Hepatocyte (in vitro differentiated cells): ENCODE measurements around the gene ARHGAP6.

Source experiments
- EZH2 ChIP-seq: fragments of 200-600 bp; sonication (generic); IDR thresholded peaks from 2 replicates; pipeline ENCODE4 v1.6.1; 2016; ENCODE audit warnings: antibody characterized with exemption, mild to moderate bottlenecking, borderline replicate concordance
- EZH2phosphoT487 ChIP-seq: fragments of 200-600 bp; sonication (generic); IDR thresholded peaks from one replicate; pipeline ENCODE4 v1.6.1; 2018; ENCODE audit warnings: antibody characterized with exemption, mild to moderate bottlenecking, low read depth, moderate library complexity; ENCODE audit not compliant: unreplicated experiment, severe bottlenecking
- TF ChIP-seq, protein P1 (sequence below): fragments of 200-600 bp; sonication (generic); IDR thresholded peaks from 2 replicates; pipeline ENCODE4 v1.5.1; 2016; ENCODE audit warnings: antibody characterized with exemption, mild to moderate bottlenecking; ENCODE audit not compliant: poor library complexity

DNA sequence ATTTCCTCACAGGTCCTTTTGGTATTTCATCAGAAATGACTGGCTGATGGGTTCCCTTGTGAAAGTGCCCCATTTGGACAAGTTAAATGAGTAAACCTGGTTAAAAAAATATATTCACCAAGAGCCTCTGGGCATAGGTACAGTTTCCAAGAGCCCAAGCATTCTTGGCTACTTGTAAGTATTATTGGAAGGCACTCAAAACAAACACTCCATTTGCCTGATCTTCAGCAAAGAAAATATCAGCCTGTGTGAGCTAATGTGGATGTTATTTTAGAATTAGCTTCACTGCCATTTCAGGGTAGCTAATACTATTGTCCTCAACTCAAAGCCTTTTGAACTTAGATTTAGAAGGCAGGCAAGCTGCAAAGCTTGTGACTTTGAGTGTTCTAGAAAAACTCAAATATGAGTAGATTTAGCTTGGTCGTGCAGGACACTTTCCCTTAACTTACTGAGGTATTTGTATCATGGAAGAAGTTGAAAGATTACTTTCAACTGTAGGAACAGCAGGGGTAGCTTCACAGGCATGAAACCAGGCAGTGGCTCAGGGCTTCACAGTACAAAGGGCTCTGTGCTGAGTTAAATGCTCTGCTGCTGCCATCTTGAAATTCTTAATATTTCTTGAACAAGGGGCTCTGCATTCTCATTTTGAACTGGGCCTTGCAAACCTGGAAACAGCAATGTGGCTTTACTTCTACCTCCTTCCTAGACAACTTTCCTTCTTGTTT, 195.3 kb downstream of the ARHGAP6 start:
- TF ChIP-seq, protein P1, sequence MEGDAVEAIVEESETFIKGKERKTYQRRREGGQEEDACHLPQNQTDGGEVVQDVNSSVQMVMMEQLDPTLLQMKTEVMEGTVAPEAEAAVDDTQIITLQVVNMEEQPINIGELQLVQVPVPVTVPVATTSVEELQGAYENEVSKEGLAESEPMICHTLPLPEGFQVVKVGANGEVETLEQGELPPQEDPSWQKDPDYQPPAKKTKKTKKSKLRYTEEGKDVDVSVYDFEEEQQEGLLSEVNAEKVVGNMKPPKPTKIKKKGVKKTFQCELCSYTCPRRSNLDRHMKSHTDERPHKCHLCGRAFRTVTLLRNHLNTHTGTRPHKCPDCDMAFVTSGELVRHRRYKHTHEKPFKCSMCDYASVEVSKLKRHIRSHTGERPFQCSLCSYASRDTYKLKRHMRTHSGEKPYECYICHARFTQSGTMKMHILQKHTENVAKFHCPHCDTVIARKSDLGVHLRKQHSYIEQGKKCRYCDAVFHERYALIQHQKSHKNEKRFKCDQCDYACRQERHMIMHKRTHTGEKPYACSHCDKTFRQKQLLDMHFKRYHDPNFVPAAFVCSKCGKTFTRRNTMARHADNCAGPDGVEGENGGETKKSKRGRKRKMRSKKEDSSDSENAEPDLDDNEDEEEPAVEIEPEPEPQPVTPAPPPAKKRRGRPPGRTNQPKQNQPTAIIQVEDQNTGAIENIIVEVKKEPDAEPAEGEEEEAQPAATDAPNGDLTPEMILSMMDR: no peak
- no peak for TF ChIP-seq EZH2phosphoT487
- TF ChIP-seq EZH2: no peak
